ENCODE data around the gene OASL. TPM values are rescaled to one million over a fixed set of nuclear protein-coding genes. Genes with fewer than 3 reads are reported as not detected.

The OASL gene
- total and polyA plus RNA-seq, 4 donors: 0.60 to 11.1 (median 9.2) TPM

DNA sequence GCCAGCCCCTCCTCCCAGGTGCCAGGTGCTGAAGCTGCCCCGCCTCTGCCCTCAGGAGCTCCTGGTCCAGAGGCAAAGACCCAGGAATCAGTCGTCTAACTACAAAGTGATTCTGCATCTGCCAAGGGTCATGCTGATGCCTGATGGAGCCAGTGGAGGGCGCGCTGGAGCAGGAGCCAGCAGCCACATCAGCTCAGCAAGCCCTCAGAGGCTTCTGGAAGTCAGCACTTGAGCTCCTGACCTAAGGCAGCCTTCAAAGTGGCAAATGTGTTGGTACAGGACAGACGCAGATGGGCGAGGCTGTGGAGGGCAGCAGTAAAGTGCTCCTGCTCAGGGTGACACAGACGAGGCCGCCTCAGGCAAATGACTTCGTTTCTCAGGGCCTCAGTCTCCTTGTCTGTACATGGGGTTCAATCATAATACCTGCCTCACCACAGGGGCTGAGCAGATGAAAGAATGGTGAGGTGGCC lies 33.7 kb downstream of the OASL start:
- H3K9ac ChIP-seq (ENCODE audit: insufficient read depth in 1 of 2, low read length in 2 of 2): no peak overlapping the region
- peaks cover 21 to 53% (median 26%) of the 10 kb centered on the region in 4 donors for H3K36me3 ChIP-seq (ENCODE audit: control insufficient read depth in 4 of 4, insufficient read depth in 4 of 4, low read length in 4 of 4)
- no peak for ATAC-seq (ENCODE audit: insufficient read depth, low FRiP score)
- TF ChIP-seq, protein P1, sequence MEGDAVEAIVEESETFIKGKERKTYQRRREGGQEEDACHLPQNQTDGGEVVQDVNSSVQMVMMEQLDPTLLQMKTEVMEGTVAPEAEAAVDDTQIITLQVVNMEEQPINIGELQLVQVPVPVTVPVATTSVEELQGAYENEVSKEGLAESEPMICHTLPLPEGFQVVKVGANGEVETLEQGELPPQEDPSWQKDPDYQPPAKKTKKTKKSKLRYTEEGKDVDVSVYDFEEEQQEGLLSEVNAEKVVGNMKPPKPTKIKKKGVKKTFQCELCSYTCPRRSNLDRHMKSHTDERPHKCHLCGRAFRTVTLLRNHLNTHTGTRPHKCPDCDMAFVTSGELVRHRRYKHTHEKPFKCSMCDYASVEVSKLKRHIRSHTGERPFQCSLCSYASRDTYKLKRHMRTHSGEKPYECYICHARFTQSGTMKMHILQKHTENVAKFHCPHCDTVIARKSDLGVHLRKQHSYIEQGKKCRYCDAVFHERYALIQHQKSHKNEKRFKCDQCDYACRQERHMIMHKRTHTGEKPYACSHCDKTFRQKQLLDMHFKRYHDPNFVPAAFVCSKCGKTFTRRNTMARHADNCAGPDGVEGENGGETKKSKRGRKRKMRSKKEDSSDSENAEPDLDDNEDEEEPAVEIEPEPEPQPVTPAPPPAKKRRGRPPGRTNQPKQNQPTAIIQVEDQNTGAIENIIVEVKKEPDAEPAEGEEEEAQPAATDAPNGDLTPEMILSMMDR (IDR thresholded peaks at IDR 0.05; ENCODE audit: control extremely low read depth, extremely low read depth): peak; percentile 19
- no peaks in the 10 kb centered on the region for H3K4me1 ChIP-seq (ENCODE audit: control insufficient read depth in 5 of 5, insufficient read depth in 5 of 5, low read length in 5 of 5)
- DNase-seq: peak in 1 of 3 donors; percentile 46
- H3K27ac ChIP-seq (ENCODE audit: low read depth in 1 of 2, low read length in 1 of 2): no peak overlapping the region
- no peak overlapping the region for H3K4me3 ChIP-seq
- WGBS, 2 donors: 69 to 70% methylated on average over 9 of the region's 9 CpGs
- no peaks in the 10 kb centered on the region for H3K27me3 ChIP-seq (ENCODE audit: control insufficient read depth in 3 of 3, insufficient read depth in 3 of 3, low read length in 2 of 3)
- no peaks in the 10 kb centered on the region for H3K9me3 ChIP-seq (ENCODE audit: control insufficient read depth in 4 of 4, insufficient read depth in 3 of 4, low read length in 3 of 4)

DNA sequence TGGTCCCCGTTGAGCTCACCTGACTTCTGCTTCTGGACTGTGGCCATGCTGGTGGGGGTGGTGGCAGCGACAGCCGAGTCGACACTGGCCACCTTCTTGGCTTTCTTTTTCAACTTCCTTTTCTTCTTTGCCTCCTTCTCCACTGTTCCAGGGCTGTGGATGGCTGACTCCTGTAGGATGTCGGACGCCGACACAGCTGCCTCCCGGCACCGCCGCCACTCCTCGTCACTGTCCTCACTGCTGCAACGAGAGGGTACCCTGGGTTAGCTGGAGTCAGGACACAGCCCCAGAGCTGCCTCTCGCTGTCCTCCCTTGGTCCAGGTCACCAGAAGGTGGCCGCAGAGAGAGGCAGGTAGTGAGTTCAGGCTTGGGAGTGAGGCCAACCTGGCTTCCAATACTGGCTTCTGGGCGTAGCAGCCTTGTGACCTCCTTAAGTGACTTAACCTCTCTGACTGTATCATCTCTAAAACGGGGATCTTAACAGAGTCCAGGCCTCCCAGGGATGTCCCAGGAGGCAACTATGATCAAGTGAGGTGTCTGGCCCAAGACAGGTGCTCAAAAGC lies 34.7 kb downstream of the OASL start:
- peaks cover 16 to 45% (median 22%) of the 10 kb centered on the region in 4 donors for H3K36me3 ChIP-seq (ENCODE audit: control insufficient read depth in 4 of 4, insufficient read depth in 4 of 4, low read length in 4 of 4)
- no peak overlapping the region for H3K27ac ChIP-seq (ENCODE audit: low read depth in 1 of 2, low read length in 1 of 2)
- DNase-seq: no peak
- no peaks in the 10 kb centered on the region for H3K27me3 ChIP-seq (ENCODE audit: control insufficient read depth in 3 of 3, insufficient read depth in 3 of 3, low read length in 2 of 3)
- H3K4me1 ChIP-seq (ENCODE audit: control insufficient read depth in 5 of 5, insufficient read depth in 5 of 5, low read length in 5 of 5): peaks cover 0 to 3% (median 0%) of the 10 kb centered on the region in 5 donors
- H3K9me3 ChIP-seq (ENCODE audit: control insufficient read depth in 4 of 4, insufficient read depth in 3 of 4, low read length in 3 of 4): no peaks in the 10 kb centered on the region
- no peak overlapping the region for H3K4me3 ChIP-seq
- TF ChIP-seq, protein P1 (IDR thresholded peaks at IDR 0.05; ENCODE audit: control extremely low read depth, extremely low read depth): no peak
- H3K9ac ChIP-seq (ENCODE audit: insufficient read depth in 1 of 2, low read length in 2 of 2): no peak overlapping the region
- WGBS, 2 donors: 92 to 97% methylated on average over 16 of the region's 16 CpGs
- ATAC-seq (ENCODE audit: insufficient read depth, low FRiP score): no peak

DNA sequence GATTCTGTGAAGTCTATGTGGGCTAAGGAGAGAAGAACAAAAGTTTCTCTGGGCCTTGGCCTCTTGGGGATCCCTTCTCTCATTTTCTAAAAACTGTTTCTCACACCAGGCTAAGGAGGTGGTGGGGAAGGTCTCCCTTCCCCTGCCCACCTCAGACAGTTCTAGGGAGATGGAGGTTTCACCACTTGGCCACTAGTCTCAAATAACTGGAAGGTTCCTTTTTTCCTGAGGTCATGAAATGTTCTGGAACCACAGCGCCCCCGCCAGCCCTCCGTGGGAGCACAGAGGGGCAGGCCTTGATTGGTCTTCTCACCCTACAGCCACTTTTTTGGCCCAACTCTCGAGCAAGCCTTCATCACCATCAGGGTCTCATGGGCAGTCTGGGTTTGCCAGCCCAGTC lies 35.4 kb downstream of the OASL start:
- Histone ChIP-seq H3K27ac (ENCODE audit: low read depth in 1 of 2, low read length in 1 of 2) (no peak overlapping the region), H3K4me3 (no peak overlapping the region), H3K4me1 (ENCODE audit: control insufficient read depth in 5 of 5, insufficient read depth in 5 of 5, low read length in 5 of 5) (peaks cover 0 to 3% (median 0%) of the 10 kb centered on the region in 5 donors), H3K9ac (ENCODE audit: insufficient read depth in 1 of 2, low read length in 2 of 2) (no peak overlapping the region), H3K9me3 (ENCODE audit: control insufficient read depth in 4 of 4, insufficient read depth in 3 of 4, low read length in 3 of 4) (no peaks in the 10 kb centered on the region), H3K36me3 (ENCODE audit: control insufficient read depth in 4 of 4, insufficient read depth in 4 of 4, low read length in 4 of 4) (peaks cover 14 to 39% (median 19%) of the 10 kb centered on the region in 4 donors), H3K27me3 (ENCODE audit: control insufficient read depth in 3 of 3, insufficient read depth in 3 of 3, low read length in 2 of 3) (no peaks in the 10 kb centered on the region)
- no peak for ATAC-seq (ENCODE audit: insufficient read depth, low FRiP score)
- no peak for DNase-seq
- TF ChIP-seq, protein P1 (IDR thresholded peaks at IDR 0.05; ENCODE audit: control extremely low read depth, extremely low read depth): no peak
- 85% methylated on average over 4 of the region's 4 CpGs for WGBS, 2 donors
